ENCODE data around the gene PPP1R9B. TPM values are rescaled to one million over a fixed set of nuclear protein-coding genes. Genes with fewer than 3 reads are reported as not detected.

PPP1R9B gene
- total RNA-seq, 1 donor: 53.0 TPM

- H3K27me3 ChIP-seq (ENCODE audit: insufficient read depth, low read length): peaks cover 4% of the 10 kb centered on the region
Measured at GRCh38 chr17:50135316-50136095, 15.0 kb downstream of the PPP1R9B start.

GRCh38 chr17:50134206-50135110 lies 16.0 kb downstream of the PPP1R9B start:
- no peaks in the 10 kb centered on the region for H3K9me3 ChIP-seq (ENCODE audit: low read depth, low read length)

More at GRCh38 chr17:50135316-50136095, 15.0 kb downstream of the PPP1R9B start:
- H3K4me1 ChIP-seq (ENCODE audit: insufficient read depth, low read length): peaks cover 24% of the 10 kb centered on the region
- no peaks in the 10 kb centered on the region for H3K9me3 ChIP-seq (ENCODE audit: low read depth, low read length)
- H3K4me3 ChIP-seq (ENCODE audit: low read length): no peak overlapping the region

GRCh38 chr17:50133769-50134099 lies 16.7 kb downstream of the PPP1R9B start:
- Histone ChIP-seq H3K9me3 (ENCODE audit: low read depth, low read length) (no peaks in the 10 kb centered on the region), H3K27me3 (ENCODE audit: insufficient read depth, low read length) (peaks cover 7% of the 10 kb centered on the region), H3K4me3 (ENCODE audit: low read length) (no peak overlapping the region)

More at GRCh38 chr17:50134206-50135110, 16.0 kb downstream of the PPP1R9B start:
- Histone ChIP-seq H3K4me3 (ENCODE audit: low read length) (no peak overlapping the region), H3K4me1 (ENCODE audit: insufficient read depth, low read length) (peaks cover 18% of the 10 kb centered on the region), H3K27me3 (ENCODE audit: insufficient read depth, low read length) (peaks cover 4% of the 10 kb centered on the region)

GRCh38 chr17:50133028-50133768 lies 17.3 kb downstream of the PPP1R9B start:
- Histone ChIP-seq H3K9me3 (ENCODE audit: low read depth, low read length) (no peaks in the 10 kb centered on the region), H3K4me1 (ENCODE audit: insufficient read depth, low read length) (peaks cover 20% of the 10 kb centered on the region), H3K27me3 (ENCODE audit: insufficient read depth, low read length) (peaks cover 11% of the 10 kb centered on the region), H3K4me3 (ENCODE audit: low read length) (no peak overlapping the region)

More at GRCh38 chr17:50133769-50134099, 16.7 kb downstream of the PPP1R9B start:
- peaks cover 14% of the 10 kb centered on the region for H3K4me1 ChIP-seq (ENCODE audit: insufficient read depth, low read length)

GRCh38 chr17:50132104-50132794 lies 18.2 kb downstream of the PPP1R9B start:
- H3K4me1 ChIP-seq (ENCODE audit: insufficient read depth, low read length): peaks cover 28% of the 10 kb centered on the region
- no peaks in the 10 kb centered on the region for H3K9me3 ChIP-seq (ENCODE audit: low read depth, low read length)

GRCh38 chr17:50130559-50131305 lies 19.7 kb downstream of the PPP1R9B start:
- H3K27me3 ChIP-seq (ENCODE audit: insufficient read depth, low read length): peaks cover 18% of the 10 kb centered on the region
- no peaks in the 10 kb centered on the region for H3K9me3 ChIP-seq (ENCODE audit: low read depth, low read length)
- peaks cover 28% of the 10 kb centered on the region for H3K4me1 ChIP-seq (ENCODE audit: insufficient read depth, low read length)
- H3K4me3 ChIP-seq (ENCODE audit: low read length): no peak overlapping the region

More at GRCh38 chr17:50132104-50132794, 18.2 kb downstream of the PPP1R9B start:
- Histone ChIP-seq H3K27me3 (ENCODE audit: insufficient read depth, low read length) (peaks cover 18% of the 10 kb centered on the region), H3K4me3 (ENCODE audit: low read length) (no peak overlapping the region)

- Histone ChIP-seq H3K9me3 (ENCODE audit: low read depth, low read length) (no peaks in the 10 kb centered on the region), H3K27me3 (ENCODE audit: insufficient read depth, low read length) (peaks cover 18% of the 10 kb centered on the region), H3K4me3 (ENCODE audit: low read length) (peak within 1 kb of the TSS; percentile 16), H3K4me1 (ENCODE audit: insufficient read depth, low read length) (peaks cover 28% of the 10 kb centered on the region)
Measured at GRCh38 chr17:50129728-50130558, 20.5 kb downstream of the PPP1R9B start, which contains the start of gene SAMD14. TSS of gene SAMD14 (minus strand) at chr17:50130160. CDS start at chr17:50124959, 5,201 bp downstream.

- Histone ChIP-seq H3K9me3 (ENCODE audit: low read depth, low read length) (no peaks in the 10 kb centered on the region), H3K4me3 (ENCODE audit: low read length) (no peak overlapping the region), H3K4me1 (ENCODE audit: insufficient read depth, low read length) (peaks cover 28% of the 10 kb centered on the region), H3K27me3 (ENCODE audit: insufficient read depth, low read length) (peaks cover 18% of the 10 kb centered on the region)
Measured at GRCh38 chr17:50129353-50129727, 21.1 kb downstream of the PPP1R9B start.

GRCh38 chr17:50128441-50129352 lies 21.8 kb downstream of the PPP1R9B start:
- no peak overlapping the region for H3K4me3 ChIP-seq (ENCODE audit: low read length)
- H3K27me3 ChIP-seq (ENCODE audit: insufficient read depth, low read length): peaks cover 18% of the 10 kb centered on the region
- H3K9me3 ChIP-seq (ENCODE audit: low read depth, low read length): no peaks in the 10 kb centered on the region
- H3K4me1 ChIP-seq (ENCODE audit: insufficient read depth, low read length): peaks cover 28% of the 10 kb centered on the region

- Histone ChIP-seq H3K9me3 (ENCODE audit: low read depth, low read length) (no peaks in the 10 kb centered on the region), H3K4me1 (ENCODE audit: insufficient read depth, low read length) (peaks cover 28% of the 10 kb centered on the region), H3K27me3 (ENCODE audit: insufficient read depth, low read length) (peaks cover 18% of the 10 kb centered on the region), H3K4me3 (ENCODE audit: low read length) (no peak overlapping the region)
Measured at GRCh38 chr17:50127697-50128361, 22.6 kb downstream of the PPP1R9B start.

- Histone ChIP-seq H3K4me3 (ENCODE audit: low read length) (no peak overlapping the region), H3K27me3 (ENCODE audit: insufficient read depth, low read length) (peaks cover 16% of the 10 kb centered on the region), H3K4me1 (ENCODE audit: insufficient read depth, low read length) (peaks cover 21% of the 10 kb centered on the region), H3K9me3 (ENCODE audit: low read depth, low read length) (no peaks in the 10 kb centered on the region)
Measured at GRCh38 chr17:50125420-50125997, 25.0 kb downstream of the PPP1R9B start.
